Activated B cell treated with CpG ODN at 0.5 μM for 24 hours (primary cell): ENCODE measurements around the gene XAGE1A. TPM values are rescaled to one million over a fixed set of nuclear protein-coding genes. Genes with fewer than 3 reads are reported as not detected.
"Not testable (repeated sequence)": the region's sequence is repeated elsewhere in the genome, so short reads cannot be mapped to it uniquely, and the experiment has no call there.

Experiments
- ATAC-seq: fragments of 200-7000 bp; cut with Tn5 transposase; one replicate; pipeline ENCODE4 v1.10.0; 2021; ENCODE audit warnings: low read depth, mild to moderate bottlenecking, moderate library complexity
- CTCF ChIA-PET: fragments of 350-600 bp; sonication (Branson Sonifier 250); formaldehyde crosslinking; loops from one replicate; lab custom pipeline; 2021; ENCODE audit warnings: antibody characterized with exemption; lab: Charles Lee
- POLR2A ChIA-PET: fragments of 350-600 bp; sonication (Branson Sonifier 250); formaldehyde crosslinking; loops from one replicate; lab custom pipeline; 2021; ENCODE audit warnings: antibody characterized with exemption; lab: Charles Lee
- DNase-seq: peaks from one replicate; pipeline ENCODE4 v3.0.0; 2022
- H3K27ac Mint-ChIP-seq: one replicate; pipeline ENCODE4 v1.8.0; 2020; ENCODE audit warnings: mixed read lengths
- H3K27me3 Mint-ChIP-seq: one replicate; pipeline ENCODE4 v1.8.0; 2021; ENCODE audit warnings: mixed read lengths
- H3K36me3 Mint-ChIP-seq: one replicate; pipeline ENCODE4 v1.8.0; 2021; ENCODE audit warnings: low read depth, mixed read lengths
- H3K4me1 Mint-ChIP-seq: one replicate; pipeline ENCODE4 v1.8.0; 2021; ENCODE audit warnings: mixed read lengths
- H3K4me3 Mint-ChIP-seq: one replicate; pipeline ENCODE4 v1.8.0; 2020; ENCODE audit warnings: mild to moderate bottlenecking, mixed read lengths
- H3K9me3 Mint-ChIP-seq: one replicate; pipeline ENCODE4 v1.8.0; 2020; ENCODE audit warnings: mixed read lengths
- CTCF ChIP-seq: fragments of 200-600 bp; IDR thresholded peaks from one replicate; pipeline ENCODE4 v1.8.0; 2022; ENCODE audit warnings: antibody characterized with exemption, mild to moderate bottlenecking
- intact Hi-C: fragments of 100-400 bp; cut with micrococcal nuclease; formaldehyde crosslinking; loops from one replicate; pipeline ENCODE4 v1.15.1; 2024
- total RNA-seq: library from RNA; stranded (reverse); gene quantifications from 2 replicates; pipeline ENCODE4 v1.2.3, GENCODE V29; 2022

Gene XAGE1A
- total RNA-seq, 1 donor from 2014 or later: not detected

- intact Hi-C loops: no loop called here
- no peaks in the 10 kb centered on the region for H3K27me3 Mint-ChIP-seq
- POLR2A ChIA-PET: no interaction called here
- H3K36me3 Mint-ChIP-seq: no peaks in the 10 kb centered on the region
- DNase-seq: no peak
- no peak overlapping the region for H3K4me3 Mint-ChIP-seq
- H3K9me3 Mint-ChIP-seq: no peaks in the 10 kb centered on the region
- CTCF ChIA-PET: no interaction called here
- ATAC-seq: no peak
- H3K27ac Mint-ChIP-seq: no peak overlapping the region
- no peak for TF ChIP-seq CTCF
- H3K4me1 Mint-ChIP-seq: no peaks in the 10 kb centered on the region
These were observed 14.3 kb downstream of the XAGE1A start for GRCh38 chrX:52509916-52510315.

- H3K27ac Mint-ChIP-seq, CTCF ChIA-PET, H3K4me3 Mint-ChIP-seq, DNase-seq, H3K27me3 Mint-ChIP-seq, H3K36me3 Mint-ChIP-seq, H3K4me1 Mint-ChIP-seq, intact Hi-C loops, H3K9me3 Mint-ChIP-seq, ATAC-seq, POLR2A ChIA-PET: not testable (repeated sequence)
These were observed 15.5 kb downstream of the XAGE1A start for GRCh38 chrX:52511126-52511525.

GRCh38 chrX:52516110-52516986 is 20.7 kb downstream of the XAGE1A start:
- H3K9me3 Mint-ChIP-seq, intact Hi-C loops, CTCF ChIA-PET, DNase-seq, POLR2A ChIA-PET, H3K4me1 Mint-ChIP-seq, ATAC-seq, H3K27me3 Mint-ChIP-seq, H3K4me3 Mint-ChIP-seq, H3K36me3 Mint-ChIP-seq, H3K27ac Mint-ChIP-seq: not testable (repeated sequence)

GRCh38 chrX:52516987-52517325 is 21.3 kb downstream of the XAGE1A start, which contains the start of gene XAGE1B:
XAGE1B (minus strand) TSS chrX:52517063; CDS start chrX:52515527, 1,536 bp downstream.
- DNase-seq, ATAC-seq, H3K4me1 Mint-ChIP-seq, H3K36me3 Mint-ChIP-seq, H3K4me3 Mint-ChIP-seq, H3K27me3 Mint-ChIP-seq, H3K27ac Mint-ChIP-seq, intact Hi-C loops, POLR2A ChIA-PET, CTCF ChIA-PET, H3K9me3 Mint-ChIP-seq: not testable (repeated sequence)

- H3K36me3 Mint-ChIP-seq, H3K27ac Mint-ChIP-seq, H3K4me3 Mint-ChIP-seq, H3K27me3 Mint-ChIP-seq, CTCF ChIA-PET, H3K9me3 Mint-ChIP-seq, intact Hi-C loops, POLR2A ChIA-PET, H3K4me1 Mint-ChIP-seq, DNase-seq, ATAC-seq: not testable (repeated sequence)
These were observed 45.4 kb downstream of the XAGE1A start for GRCh38 chrX:52541051-52541450.

GRCh38 chrX:52542311-52542710 is 46.7 kb downstream of the XAGE1A start:
- Mint-ChIP-seq H3K4me1 (no peaks in the 10 kb centered on the region), H3K27me3 (peaks cover 1% of the 10 kb centered on the region), H3K27ac (no peak overlapping the region), H3K9me3 (no peaks in the 10 kb centered on the region), H3K4me3 (no peak overlapping the region), H3K36me3 (no peaks in the 10 kb centered on the region)
- POLR2A ChIA-PET: no interaction called here
- CTCF ChIA-PET: no interaction called here
- intact Hi-C loops: no loop called here
- DNase-seq (no peak), ATAC-seq (no peak)
- TF ChIP-seq CTCF: no peak

GRCh38 chrX:52544147-52544840 is 48.7 kb downstream of the XAGE1A start:
- H3K4me3 Mint-ChIP-seq: no peak overlapping the region
- H3K27me3 Mint-ChIP-seq: peaks cover 1% of the 10 kb centered on the region
- no peak for TF ChIP-seq CTCF
- H3K36me3 Mint-ChIP-seq: no peaks in the 10 kb centered on the region
- H3K4me1 Mint-ChIP-seq: no peaks in the 10 kb centered on the region
- H3K9me3 Mint-ChIP-seq: no peaks in the 10 kb centered on the region
- ATAC-seq (no peak), DNase-seq (no peak)
- ChIA-PET POLR2A (no interaction called here), CTCF (no interaction called here)
- intact Hi-C loops: no loop called here
- no peak overlapping the region for H3K27ac Mint-ChIP-seq

GRCh38 chrX:52548769-52549168 is 53.2 kb downstream of the XAGE1A start:
- H3K27ac Mint-ChIP-seq, H3K4me1 Mint-ChIP-seq, POLR2A ChIA-PET, H3K9me3 Mint-ChIP-seq, H3K36me3 Mint-ChIP-seq, DNase-seq, H3K27me3 Mint-ChIP-seq, ATAC-seq, intact Hi-C loops, H3K4me3 Mint-ChIP-seq, CTCF ChIA-PET: not testable (repeated sequence)
